NCI-H128 (cell line): ENCODE results near the gene KRT81.
A peak's percentile ranks its signal among the peaks of the same experiment; 100 is the strongest.
"Not testable (repeated sequence)": the region's sequence is repeated elsewhere in the genome, so short reads cannot be mapped to it uniquely, and the experiment has no call there.

ENCODE experiments used
- DNase-seq: peaks from one replicate; lab custom pipeline; 2025; ENCODE audit not compliant: unreplicated experiment; lab: John Stamatoyannopoulos, UW

The KRT81 gene

DNA sequence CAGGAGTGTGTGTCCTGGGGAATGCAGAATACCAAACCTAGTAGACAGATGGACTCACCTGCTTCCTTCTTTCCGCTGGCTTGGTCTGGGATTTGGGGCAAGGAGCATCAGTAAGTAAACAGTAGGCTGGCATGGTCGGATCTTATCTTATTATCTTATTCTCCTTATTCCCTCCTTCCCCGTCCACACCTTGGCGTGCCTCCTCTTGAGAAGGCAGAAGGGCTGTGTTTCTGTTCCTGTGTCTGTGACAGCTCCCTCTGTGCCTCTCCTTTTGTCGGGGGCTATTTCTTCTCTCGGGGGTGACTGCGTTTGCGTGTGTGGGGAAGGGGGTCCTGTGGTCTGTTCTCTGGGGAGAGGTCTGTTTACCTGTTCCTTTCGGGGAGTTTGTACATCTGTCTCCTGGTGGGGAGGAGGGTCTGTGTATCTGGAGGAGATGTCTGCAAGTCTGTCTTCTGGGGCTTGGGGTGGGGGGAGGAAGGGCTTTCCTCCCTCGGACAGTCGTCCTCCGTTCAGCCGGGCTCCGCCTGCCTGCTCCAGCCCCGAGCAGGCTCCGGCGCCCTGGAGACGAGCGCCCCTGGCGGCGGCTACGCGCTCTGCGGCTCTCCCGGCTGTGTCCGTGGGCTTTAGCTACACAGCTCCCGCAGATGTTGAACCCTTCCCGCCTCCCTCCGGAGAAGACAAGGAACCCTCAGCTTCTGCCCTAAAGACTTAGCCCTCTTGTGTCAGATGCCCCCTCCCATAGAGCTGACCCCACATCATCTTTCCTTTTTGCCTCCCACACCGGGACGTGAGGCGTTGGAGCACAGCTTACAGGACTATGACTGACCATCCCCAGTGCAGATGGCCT, 12.5 kb downstream of the KRT81 start:
- peak; percentile 44 for DNase-seq

DNA sequence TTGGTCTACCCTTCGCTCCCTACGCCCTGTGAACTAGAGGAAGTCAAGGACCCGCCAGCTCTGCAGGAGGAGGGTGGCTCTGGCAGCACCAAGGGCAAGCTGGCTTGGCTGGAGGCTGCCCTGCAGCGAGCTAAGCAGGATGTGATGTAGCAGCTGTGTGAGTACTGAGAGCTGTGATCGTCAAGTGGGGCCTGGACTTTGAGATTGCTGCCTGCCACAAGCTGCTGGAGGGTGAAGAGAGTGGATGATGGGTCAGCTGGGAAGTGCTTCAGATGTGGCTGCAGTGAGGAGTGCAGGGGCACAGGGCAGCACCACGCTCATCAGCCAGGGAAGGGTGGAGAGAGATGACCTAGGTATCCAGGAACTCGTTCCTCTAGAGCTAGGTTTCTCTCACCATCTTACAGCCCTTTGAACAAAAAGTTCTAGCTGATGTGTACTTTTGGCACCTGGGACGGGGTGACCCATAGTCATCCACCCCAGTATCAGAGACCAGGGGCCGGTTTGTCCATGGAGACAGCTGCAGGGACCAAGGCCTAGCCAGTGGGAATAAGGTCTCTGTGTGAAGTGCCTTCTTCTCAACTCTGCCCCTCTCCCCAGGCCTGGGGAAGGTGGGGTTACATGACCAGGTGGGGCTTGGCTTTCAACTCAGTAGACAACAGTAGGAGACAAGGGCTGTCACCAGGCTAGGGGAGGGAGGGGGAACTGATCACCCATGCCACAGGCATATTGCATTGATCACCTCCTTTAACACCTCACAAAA, 13.7 kb downstream of the KRT81 start:
- no peak for DNase-seq

GRCh38 chr12:52275686-52276085, 15.6 kb downstream of the KRT81 start:
- no peak for DNase-seq

- DNase-seq, result no peak
Observed at GRCh38 chr12:52274521-52275120, 16.7 kb downstream of the KRT81 start, which contains the start of gene KRT86. TSS of gene KRT86 (plus strand) at chr12:52274645. CDS start at chr12:52301917, 27,272 bp downstream.

DNA sequence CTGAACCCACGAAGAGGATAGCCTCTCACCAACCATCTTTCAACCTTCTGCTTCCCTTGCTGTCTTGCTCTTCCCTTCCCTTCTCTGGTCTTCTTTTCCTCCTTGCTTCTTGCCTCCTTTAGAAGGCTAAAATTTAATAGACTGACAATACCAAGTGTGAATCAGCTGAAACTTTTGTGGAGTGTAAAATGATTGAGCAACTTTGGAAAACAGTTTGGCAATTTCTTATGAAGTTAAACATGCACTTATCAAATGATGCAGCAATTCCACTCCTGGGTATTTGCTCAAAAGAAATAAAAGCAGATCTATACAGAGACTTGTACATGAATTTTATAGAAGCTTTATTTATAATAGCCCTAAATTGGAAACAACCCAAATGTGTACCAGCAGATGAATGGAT, 20.2 kb downstream of the KRT81 start:
- no peak for DNase-seq

GRCh38 chr12:52270541-52271070, 20.7 kb downstream of the KRT81 start:
- no peak for DNase-seq

- no peak for DNase-seq
Observed at GRCh38 chr12:52268212-52268611, 23.1 kb downstream of the KRT81 start.

- no peak for DNase-seq
Observed at GRCh38 chr12:52267699-52268098, 23.6 kb downstream of the KRT81 start.

GRCh38 chr12:52267266-52267665, 24.1 kb downstream of the KRT81 start:
- no peak for DNase-seq

- DNase-seq, result no peak
Observed at GRCh38 chr12:52266514-52266913, 24.8 kb downstream of the KRT81 start.

DNA sequence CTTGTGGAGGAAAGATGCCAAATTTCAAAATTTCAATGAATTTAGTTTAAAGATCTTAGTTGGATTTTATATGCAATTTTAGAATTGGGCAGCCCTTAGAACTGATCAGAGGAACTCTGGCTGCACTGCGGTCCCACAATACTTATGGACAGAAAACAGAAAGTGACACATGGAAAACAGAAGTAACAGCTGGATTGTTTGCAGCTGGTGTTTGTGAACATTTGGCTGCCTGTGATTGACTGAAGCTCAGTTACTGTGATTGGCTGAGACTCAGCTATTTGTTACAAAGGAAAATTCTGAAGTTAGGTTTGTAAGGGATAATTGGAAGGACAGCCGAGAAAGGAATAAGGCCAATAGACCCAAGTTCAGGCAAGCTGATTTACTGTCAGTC, 26.9 kb downstream of the KRT81 start:
- DNase-seq, result no peak

DNA sequence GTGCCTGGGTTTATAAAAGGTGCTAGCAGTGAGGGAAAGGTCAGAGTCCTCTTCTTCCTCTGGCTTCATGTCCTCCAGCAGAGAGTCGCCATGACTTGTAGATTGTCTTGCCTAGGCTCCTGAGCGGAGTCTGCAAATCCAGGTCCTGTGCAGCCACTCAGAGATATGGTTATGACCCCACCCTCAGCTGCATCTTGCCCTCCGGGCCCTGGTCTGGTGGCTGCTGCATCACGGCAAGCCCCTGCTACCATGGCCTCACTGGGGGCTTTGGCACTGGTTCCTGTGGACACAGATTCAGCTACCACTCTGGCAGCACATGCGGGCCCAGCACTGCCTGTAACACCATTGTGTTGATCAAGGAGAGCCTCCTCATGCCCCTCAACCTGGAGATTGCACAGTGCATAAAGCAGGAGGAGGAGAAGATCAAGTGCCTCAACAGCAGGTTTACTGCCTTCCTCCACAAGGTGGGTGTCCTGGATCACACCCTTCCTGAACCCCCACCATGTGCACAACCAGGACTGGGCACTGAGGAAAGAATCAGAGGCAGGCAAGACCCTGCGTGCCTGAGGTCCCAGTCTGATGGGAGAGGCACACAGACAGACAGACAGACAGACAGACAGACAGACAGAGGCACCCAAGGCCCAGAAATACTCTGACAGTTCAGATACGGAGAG, 27.4 kb downstream of the KRT81 start:
- no peak for DNase-seq

- no peak for DNase-seq
Observed at GRCh38 chr12:52262286-52262685, 29.0 kb downstream of the KRT81 start.

GRCh38 chr12:52261208-52261484, 30.2 kb downstream of the KRT81 start:
- DNase-seq, result no peak

- no peak for DNase-seq
Observed at GRCh38 chr12:52260361-52261207, 30.8 kb downstream of the KRT81 start.

DNA sequence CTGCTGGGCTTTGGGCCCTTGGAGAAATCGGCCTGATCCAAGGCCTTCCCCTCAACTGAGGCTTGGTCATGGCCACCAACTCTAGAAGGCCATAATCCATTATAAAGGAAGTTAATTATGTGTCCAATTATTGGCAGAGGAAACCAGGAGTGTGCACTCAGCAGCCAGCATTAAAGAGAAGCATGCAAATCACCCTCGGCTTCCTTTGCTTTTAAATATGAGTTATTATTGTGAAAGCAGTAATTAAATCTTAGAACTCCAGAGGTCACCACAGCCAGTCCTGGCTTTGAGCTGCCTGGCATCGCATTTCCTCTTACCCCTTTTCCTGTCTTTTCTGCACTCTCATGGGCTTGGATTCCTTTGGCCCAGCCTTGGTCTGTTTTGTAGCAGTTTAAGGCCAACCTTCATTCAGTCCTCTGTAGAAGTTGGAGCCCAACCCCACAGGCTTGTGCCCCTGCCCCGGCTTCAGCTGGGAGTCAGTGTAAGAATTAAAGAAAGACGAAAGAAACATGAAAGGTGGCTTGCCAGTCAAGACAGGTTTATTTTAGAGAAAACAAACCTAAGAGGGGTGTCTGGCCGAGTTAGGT, 31.6 kb downstream of the KRT81 start:
- no peak for DNase-seq

DNA sequence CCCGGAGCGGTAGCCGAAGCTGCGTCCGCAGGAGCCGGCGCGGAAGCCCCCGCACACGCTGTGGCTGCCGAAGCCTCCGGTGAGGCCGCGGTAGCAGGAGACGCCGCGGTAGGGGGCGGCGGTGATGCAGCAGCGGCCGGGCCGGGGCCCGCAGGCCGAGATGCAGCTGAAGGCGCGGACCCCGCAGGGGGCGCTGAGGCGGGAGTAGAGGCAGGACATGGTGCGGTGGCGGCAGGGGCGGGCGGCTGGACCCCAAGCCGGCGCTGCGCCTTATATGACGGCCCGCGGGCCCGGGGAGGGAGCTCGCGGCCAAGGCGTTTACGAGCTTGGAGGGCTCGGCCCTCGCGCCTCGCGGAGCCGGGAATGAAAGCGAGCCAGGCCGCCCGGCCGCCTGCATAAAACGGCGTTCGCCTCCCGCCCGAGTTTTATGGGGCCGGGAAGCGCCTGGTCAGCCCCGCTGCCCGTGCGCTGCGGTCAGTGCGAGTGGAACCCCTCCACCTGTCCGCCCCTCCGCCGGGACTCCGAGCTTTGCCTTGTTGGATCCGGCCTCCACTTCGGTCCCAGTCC, 32.9 kb downstream of the KRT81 start:
- DNase-seq, result no peak

DNA sequence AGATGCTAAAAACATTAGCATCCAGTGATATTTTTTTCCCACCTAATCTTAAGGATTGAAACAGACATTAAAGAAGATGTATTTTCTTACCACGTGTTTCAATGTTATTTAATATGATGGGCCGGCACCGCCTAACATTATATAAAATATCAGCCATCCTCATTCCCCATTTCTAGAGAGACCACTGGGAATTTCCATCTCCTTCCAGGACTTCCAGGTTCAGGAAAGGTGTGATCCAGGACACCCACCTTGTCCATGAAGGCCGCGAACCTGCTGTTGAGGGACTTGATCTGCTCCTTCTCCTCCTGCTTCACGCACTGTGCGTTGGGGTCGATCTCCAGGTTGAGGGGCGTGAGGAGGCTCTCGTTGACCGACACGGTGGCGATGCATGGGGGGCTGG, 33.4 kb downstream of the KRT81 start:
- not testable (repeated sequence) for DNase-seq

- no peak for DNase-seq
Observed at GRCh38 chr12:52257074-52257551, 34.2 kb downstream of the KRT81 start.

- no peak for DNase-seq
Observed at GRCh38 chr12:52256584-52256935, 34.8 kb downstream of the KRT81 start.
